NT2/D1 (cell line): ENCODE results near the gene RSAD1.

Source experiments
- DNase-seq: peaks from one replicate; pipeline ENCODE4 v3.0.0-alpha.2; 2011; ENCODE audit warnings: low read depth, low spot score
- H3K27me3 ChIP-seq: 2 replicates; pipeline ENCODE4 v1.6.0; 2011; ENCODE audit warnings: mild to moderate bottlenecking; ENCODE audit not compliant: insufficient read length, insufficient read depth
- H3K36me3 ChIP-seq: 2 replicates; pipeline ENCODE4 v1.6.1; 2011; ENCODE audit warnings: mild to moderate bottlenecking, low read length, mixed read lengths; ENCODE audit not compliant: insufficient read depth, insufficient read length
- H3K4me1 ChIP-seq: 2 replicates; pipeline ENCODE4 v1.5.1; 2011; ENCODE audit not compliant: insufficient read depth, insufficient read length
- H3K4me3 ChIP-seq: 2 replicates; pipeline ENCODE4 v1.5.1; 2011; ENCODE audit warnings: low read depth; ENCODE audit not compliant: insufficient read length
- H3K9ac ChIP-seq: 2 replicates; pipeline ENCODE4 v1.6.0; 2011; ENCODE audit warnings: low read depth; ENCODE audit not compliant: insufficient read length
- H3K9me3 ChIP-seq: 2 replicates; pipeline ENCODE4 v1.5.1; 2011; ENCODE audit warnings: mild to moderate bottlenecking, low read length; ENCODE audit not compliant: insufficient read depth
- SUZ12 ChIP-seq: IDR thresholded peaks from 2 replicates; pipeline ENCODE4 v1.6.1; 2011; ENCODE audit not compliant: insufficient read length, insufficient read depth; ENCODE audit errors: extremely low read depth
- YY1 ChIP-seq: IDR thresholded peaks from 2 replicates; pipeline ENCODE4 v1.6.1; 2011; ENCODE audit not compliant: insufficient read length, insufficient read depth
- ZNF274 ChIP-seq: IDR thresholded peaks from 2 replicates; pipeline ENCODE4 v1.6.1; 2011; ENCODE audit warnings: mild to moderate bottlenecking, low read depth, low read length

RSAD1 gene

GRCh38 chr17:50527155-50527762 lies 48.6 kb downstream of the RSAD1 start:
- no peak for DNase-seq
- Histone ChIP-seq H3K4me3 (no peak overlapping the region), H3K9me3 (no peaks in the 10 kb centered on the region), H3K9ac (no peak overlapping the region), H3K27me3 (peaks cover 13% of the 10 kb centered on the region), H3K4me1 (peaks cover 10% of the 10 kb centered on the region), H3K36me3 (no peaks in the 10 kb centered on the region)
- TF ChIP-seq YY1: no peak
- no peak for TF ChIP-seq ZNF274
- TF ChIP-seq SUZ12: no peak

DNA sequence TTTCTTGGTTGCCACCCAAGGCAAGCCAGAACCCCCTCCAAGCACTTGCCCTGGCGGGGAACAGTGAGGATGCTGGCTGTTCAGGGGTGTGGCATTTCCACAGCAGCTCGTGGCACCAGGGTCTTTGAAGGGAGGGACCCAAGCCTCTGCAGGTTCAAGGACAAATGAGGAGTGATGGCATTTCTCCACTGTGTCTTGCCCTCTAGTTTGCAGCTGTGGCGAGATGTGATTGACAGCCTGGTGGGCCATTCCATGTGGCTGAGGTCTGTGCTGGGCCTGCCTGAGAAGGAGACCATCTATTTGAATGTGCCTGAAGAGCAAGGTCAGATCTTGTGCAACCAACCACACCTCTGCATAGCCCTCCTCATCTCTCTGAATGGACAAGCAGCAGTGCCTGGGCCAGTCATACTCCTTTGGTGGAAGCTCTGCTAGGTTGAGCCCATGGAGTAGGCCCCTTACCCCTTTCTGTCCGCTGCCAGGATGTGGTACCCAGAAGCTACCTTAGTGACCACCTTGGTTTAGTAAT lies 49.4 kb downstream of the RSAD1 start:
- no peak for DNase-seq
- H3K4me1 ChIP-seq: peaks cover 11% of the 10 kb centered on the region
- no peaks in the 10 kb centered on the region for H3K36me3 ChIP-seq
- H3K4me3 ChIP-seq: no peak overlapping the region
- H3K27me3 ChIP-seq: peaks cover 20% of the 10 kb centered on the region
- no peak for TF ChIP-seq YY1
- no peak for TF ChIP-seq ZNF274
- TF ChIP-seq SUZ12: no peak
- H3K9me3 ChIP-seq: no peaks in the 10 kb centered on the region
- no peak overlapping the region for H3K9ac ChIP-seq

GRCh38 chr17:50529849-50530248 lies 51.2 kb downstream of the RSAD1 start:
- Histone ChIP-seq H3K27me3 (peaks cover 39% of the 10 kb centered on the region), H3K4me3 (no peak overlapping the region), H3K4me1 (peaks cover 27% of the 10 kb centered on the region), H3K9ac (no peak overlapping the region), H3K9me3 (no peaks in the 10 kb centered on the region), H3K36me3 (no peaks in the 10 kb centered on the region)
- no peak for DNase-seq
- TF ChIP-seq SUZ12 (no peak), ZNF274 (no peak), YY1 (no peak)

- H3K9ac ChIP-seq: no peak overlapping the region
- TF ChIP-seq YY1 (no peak), SUZ12 (no peak), ZNF274 (no peak)
- H3K4me1 ChIP-seq: peaks cover 27% of the 10 kb centered on the region
- H3K4me3 ChIP-seq: no peak overlapping the region
- DNase-seq: no peak
- H3K9me3 ChIP-seq: no peaks in the 10 kb centered on the region
- H3K36me3 ChIP-seq: no peaks in the 10 kb centered on the region
- peaks cover 41% of the 10 kb centered on the region for H3K27me3 ChIP-seq
These were observed 52.9 kb downstream of the RSAD1 start for GRCh38 chr17:50531428-50532025.

DNA sequence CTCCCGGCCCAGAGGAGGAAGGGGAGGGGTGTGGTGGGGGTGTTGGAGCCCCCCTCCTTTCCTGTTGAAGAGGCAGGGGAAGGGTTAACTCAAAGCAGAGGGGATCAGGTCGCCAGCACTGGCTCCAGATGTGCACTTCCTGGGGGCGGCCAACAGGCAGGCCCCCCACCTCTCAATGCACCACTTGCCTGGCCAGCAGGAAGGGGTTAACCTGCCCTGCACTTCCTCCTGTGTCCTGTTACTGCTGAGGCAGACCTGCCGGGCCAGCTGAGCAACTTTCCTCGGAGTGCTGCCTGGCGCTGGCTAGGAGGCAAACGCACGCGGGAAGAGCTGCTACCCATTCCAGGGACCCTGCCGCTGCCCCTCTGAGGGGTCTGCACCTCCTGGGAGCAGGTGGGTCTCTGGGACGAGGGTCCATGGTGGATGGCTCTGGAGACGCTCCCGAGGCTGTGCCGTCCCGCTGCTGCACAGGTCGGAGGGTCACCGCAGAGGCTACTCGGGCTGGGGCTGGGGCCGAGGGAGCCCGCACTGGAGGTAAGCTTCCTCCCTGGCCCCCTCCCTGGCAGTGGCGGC lies 53.9 kb downstream of the RSAD1 start, which contains the start of gene EPN3:
TSS of gene EPN3 (plus strand) at position 284 of the 573 bp plus-strand sequence. CDS start 3,822 bp downstream, outside the sequence.
- Histone ChIP-seq H3K4me3 (peak within 1 kb of the TSS; percentile 44), H3K9ac (peak within 1 kb of the TSS; percentile 68)

DNA sequence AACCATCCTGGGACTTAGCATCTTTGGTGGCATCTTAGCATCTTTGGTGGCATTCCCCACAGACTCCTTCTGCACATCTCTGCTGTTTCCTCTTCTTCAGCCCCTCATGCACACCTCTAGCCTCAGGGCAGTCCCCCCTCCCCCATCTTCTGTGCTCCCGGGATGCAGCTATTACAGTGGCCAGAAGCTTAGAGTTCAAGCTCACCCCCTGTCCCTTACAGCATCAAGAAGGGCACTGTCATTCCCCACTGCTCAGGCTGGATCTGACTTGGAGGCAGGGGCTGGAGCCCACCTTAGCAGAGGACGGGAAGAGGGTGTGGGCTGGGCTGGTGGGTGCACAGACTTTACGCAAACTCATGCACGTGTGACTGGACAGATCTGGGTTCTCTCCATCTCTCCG lies 54.5 kb downstream of the RSAD1 start:
- H3K4me1 ChIP-seq: peaks cover 27% of the 10 kb centered on the region
- no peak for DNase-seq
- TF ChIP-seq SUZ12: no peak
- no peak for TF ChIP-seq ZNF274
- no peak for TF ChIP-seq YY1
- peak overlapping the region; percentile 68 for H3K9ac ChIP-seq
- H3K4me3 ChIP-seq: peak overlapping the region; percentile 44
- peaks cover 41% of the 10 kb centered on the region for H3K27me3 ChIP-seq
- no peaks in the 10 kb centered on the region for H3K9me3 ChIP-seq
- no peaks in the 10 kb centered on the region for H3K36me3 ChIP-seq

More for the DNA sequence above, 53.9 kb downstream of the RSAD1 start, which contains the start of gene EPN3:
- Histone ChIP-seq H3K4me1 (peaks cover 24% of the 10 kb centered on the region), H3K36me3 (no peaks in the 10 kb centered on the region), H3K27me3 (peaks cover 41% of the 10 kb centered on the region), H3K9me3 (no peaks in the 10 kb centered on the region)
- no peak for DNase-seq
- TF ChIP-seq YY1 (no peak), SUZ12 (no peak), ZNF274 (no peak)

DNA sequence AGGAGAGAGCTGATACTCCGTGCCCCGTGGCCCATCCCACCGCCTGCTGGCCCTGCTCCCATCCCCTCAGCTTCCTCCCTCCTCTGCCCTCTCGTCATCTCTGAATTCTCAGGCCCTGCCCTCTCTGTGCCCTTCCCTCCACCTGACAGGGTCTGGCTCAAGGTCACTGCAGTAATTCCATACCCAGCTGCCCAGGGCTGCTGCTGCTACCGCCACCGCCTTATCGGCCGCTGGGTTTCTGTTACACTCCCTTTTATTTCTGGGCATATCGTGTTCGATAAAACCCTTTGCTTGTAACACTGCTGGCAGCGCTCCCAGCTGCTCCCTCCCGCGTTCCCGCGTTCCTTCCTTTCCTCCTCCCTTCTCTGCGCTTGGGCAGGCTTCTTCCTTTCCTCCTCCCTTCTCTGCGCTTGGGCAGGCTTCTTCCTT lies 55.1 kb downstream of the RSAD1 start:
- DNase-seq: no peak
- Histone ChIP-seq H3K4me3 (no peak overlapping the region), H3K4me1 (peaks cover 33% of the 10 kb centered on the region), H3K9me3 (no peaks in the 10 kb centered on the region), H3K9ac (peak overlapping the region; percentile 54), H3K36me3 (no peaks in the 10 kb centered on the region), H3K27me3 (peaks cover 41% of the 10 kb centered on the region)
- TF ChIP-seq YY1: no peak
- no peak for TF ChIP-seq ZNF274
- no peak for TF ChIP-seq SUZ12
